Endothelial cell of umbilical vein (primary cell): ENCODE results near the gene PPP1CA.

Experiments used
- EZH2 ChIP-seq: IDR thresholded peaks from 2 replicates; pipeline ENCODE4 v1.6.1; 2012; ENCODE audit warnings: borderline replicate concordance, low read depth, mild to moderate bottlenecking, moderate library complexity, low read length, inconsistent platforms; ENCODE audit not compliant: severe bottlenecking
- FOS ChIP-seq: IDR thresholded peaks from 2 replicates; pipeline ENCODE4 v1.6.1; 2011; ENCODE audit warnings: mild to moderate bottlenecking, low read length, moderate library complexity, borderline replicate concordance; ENCODE audit not compliant: insufficient read depth
- GATA2 ChIP-seq: IDR thresholded peaks from 2 replicates; pipeline ENCODE4 v1.7.0; 2011; ENCODE audit warnings: low read depth, mild to moderate bottlenecking, moderate library complexity, mixed read lengths, low read length; ENCODE audit not compliant: insufficient read length, insufficient read depth
- JUN ChIP-seq: IDR thresholded peaks from 2 replicates; pipeline ENCODE4 v1.6.1; 2011; ENCODE audit warnings: borderline replicate concordance, low read depth; ENCODE audit not compliant: insufficient read length, insufficient read depth
- MYC ChIP-seq: IDR thresholded peaks from one replicate; pipeline ENCODE4 v1.6.1; 2011; ENCODE audit warnings: mild to moderate bottlenecking, low read depth, low read length
- POLR2A ChIP-seq: IDR thresholded peaks from 2 replicates; pipeline ENCODE4 v1.6.1; 2012; ENCODE audit warnings: low read depth, mild to moderate bottlenecking, control low read depth, low read length
- POLR2AphosphoS5 ChIP-seq: IDR thresholded peaks from 2 replicates; pipeline ENCODE4 v1.6.1; 2012; ENCODE audit warnings: low read depth, mild to moderate bottlenecking, control low read depth, low read length, moderate library complexity; ENCODE audit not compliant: insufficient read depth
- TF ChIP-seq, protein P1 (sequence below), 2 donors: IDR thresholded peaks; 1 replicate in 1 of 2; 2 replicates in 1 of 2; pipeline ENCODE4 v1.5.1; 2011; ENCODE audit warnings: low read length in 2 of 2, mild to moderate bottlenecking in 2 of 2, moderate library complexity in 2 of 2, control low read depth in 1 of 2, inconsistent platforms in 1 of 2, low read depth in 1 of 2; ENCODE audit not compliant: insufficient read depth in 1 of 2; ENCODE audit errors: extremely low read depth in 1 of 2

DNA sequence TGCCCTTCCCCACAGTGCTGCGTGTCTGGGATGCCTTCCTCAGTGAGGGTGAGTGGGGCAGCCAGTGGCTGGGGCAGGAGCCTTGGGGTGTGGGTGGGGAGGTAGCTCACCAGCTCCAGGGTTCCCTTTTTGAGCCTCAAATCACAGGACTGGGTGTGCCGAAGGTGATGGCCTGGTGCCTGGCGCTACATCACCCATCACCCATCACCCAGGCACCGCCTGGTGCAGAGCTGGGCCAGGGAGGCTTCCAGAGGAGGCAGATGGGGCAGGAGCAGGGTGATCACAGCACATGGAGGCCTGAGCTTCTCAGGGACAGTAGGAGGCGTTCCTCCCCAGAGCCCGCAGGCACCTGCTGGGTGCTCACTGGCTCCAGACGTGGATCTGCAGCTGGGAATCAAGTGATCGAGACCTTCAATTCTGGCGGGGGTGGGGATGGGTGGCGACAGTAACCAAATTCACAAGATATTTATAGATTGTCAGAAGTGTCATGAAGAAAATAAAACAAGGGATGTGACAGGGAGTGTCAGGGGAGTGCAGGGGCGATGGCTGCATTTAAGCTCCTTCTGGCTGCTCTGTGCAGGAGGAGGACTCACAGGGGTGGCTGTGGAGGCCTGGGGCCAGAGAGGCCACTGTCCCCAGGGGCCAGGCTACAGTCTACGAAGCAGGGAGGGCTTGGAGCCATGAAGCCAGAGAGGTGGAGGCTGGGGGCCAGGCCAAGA is 5.5 kb upstream of the PPP1CA start:
- no peak for TF ChIP-seq GATA2
- no peak for TF ChIP-seq POLR2A
- TF ChIP-seq POLR2AphosphoS5: no peak
- no peak for TF ChIP-seq MYC
- TF ChIP-seq, protein P1, sequence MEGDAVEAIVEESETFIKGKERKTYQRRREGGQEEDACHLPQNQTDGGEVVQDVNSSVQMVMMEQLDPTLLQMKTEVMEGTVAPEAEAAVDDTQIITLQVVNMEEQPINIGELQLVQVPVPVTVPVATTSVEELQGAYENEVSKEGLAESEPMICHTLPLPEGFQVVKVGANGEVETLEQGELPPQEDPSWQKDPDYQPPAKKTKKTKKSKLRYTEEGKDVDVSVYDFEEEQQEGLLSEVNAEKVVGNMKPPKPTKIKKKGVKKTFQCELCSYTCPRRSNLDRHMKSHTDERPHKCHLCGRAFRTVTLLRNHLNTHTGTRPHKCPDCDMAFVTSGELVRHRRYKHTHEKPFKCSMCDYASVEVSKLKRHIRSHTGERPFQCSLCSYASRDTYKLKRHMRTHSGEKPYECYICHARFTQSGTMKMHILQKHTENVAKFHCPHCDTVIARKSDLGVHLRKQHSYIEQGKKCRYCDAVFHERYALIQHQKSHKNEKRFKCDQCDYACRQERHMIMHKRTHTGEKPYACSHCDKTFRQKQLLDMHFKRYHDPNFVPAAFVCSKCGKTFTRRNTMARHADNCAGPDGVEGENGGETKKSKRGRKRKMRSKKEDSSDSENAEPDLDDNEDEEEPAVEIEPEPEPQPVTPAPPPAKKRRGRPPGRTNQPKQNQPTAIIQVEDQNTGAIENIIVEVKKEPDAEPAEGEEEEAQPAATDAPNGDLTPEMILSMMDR (IDR thresholded peaks at IDR 0.05; ENCODE audit: extremely low read depth in 1 of 2, insufficient read depth in 1 of 2, low read depth in 1 of 2, low read length in 2 of 2): no peak
- TF ChIP-seq FOS: no peak
- no peak for TF ChIP-seq EZH2
- no peak for TF ChIP-seq JUN
